Spleen (tissue), 11 donors: ENCODE results near the gene PRTG. TPM values are rescaled to one million over a fixed set of nuclear protein-coding genes. Genes with fewer than 3 reads are reported as not detected.

Experiments
- DNase-seq: peaks from one replicate; pipeline ENCODE4 v3.0.0-alpha.2; 2020
- H3K27ac ChIP-seq, 8 donors: fragments of 200-600 bp; sonication (generic) in 7 of 8; 1 replicate in 4 of 8; 2 replicates in 4 of 8; pipeline versions ENCODE4 v1.5.0 to v1.8.0; 2016 to 2021; ENCODE audit warnings: inconsistent platforms in 4 of 8, mild to moderate bottlenecking in 4 of 8, moderate library complexity in 1 of 8
- H3K27me3 ChIP-seq, 7 donors: fragments of 200-600 bp; sonication (generic) in 6 of 7; replicated peaks in 1 of 7; 1 replicate in 4 of 7; 2 replicates in 3 of 7; pipeline versions ENCODE4 v1.5.0 to v1.8.0; 2016 to 2021; ENCODE audit warnings: inconsistent platforms in 3 of 7, mild to moderate bottlenecking in 1 of 7
- H3K36me3 ChIP-seq, 6 donors: fragments of 200-600 bp; sonication (generic) in 5 of 6; 1 replicate in 4 of 6; 2 replicates in 2 of 6; pipeline versions ENCODE4 v1.5.0 to v1.8.0; 2016 to 2021; ENCODE audit warnings: inconsistent platforms in 2 of 6
- H3K4me1 ChIP-seq, 6 donors: fragments of 200-600 bp; sonication (generic) in 5 of 6; 1 replicate in 3 of 6; 2 replicates in 3 of 6; pipeline versions ENCODE4 v1.5.0 to v1.8.0; 2016 to 2021; ENCODE audit warnings: inconsistent platforms in 3 of 6
- H3K4me3 ChIP-seq, 8 donors: fragments of 200-600 bp; sonication (generic) in 7 of 8; 1 replicate in 4 of 8; 2 replicates in 4 of 8; pipeline versions ENCODE4 v1.5.0 to v1.8.0; 2016 to 2021; ENCODE audit warnings: inconsistent platforms in 4 of 8, mild to moderate bottlenecking in 4 of 8, moderate library complexity in 2 of 8
- H3K9me3 ChIP-seq, 8 donors: fragments of 200-600 bp; sonication (generic) in 7 of 8; 1 replicate in 4 of 8; 2 replicates in 4 of 8; pipeline versions ENCODE4 v1.5.0 to v1.8.0; 2016 to 2021; ENCODE audit warnings: inconsistent platforms in 4 of 8
- CTCF ChIP-seq, 11 experiments: fragments of 200-600 bp in 7 of 11; fragments of 450-650 bp in 4 of 11; sonication (generic) in 4 of 11; IDR thresholded peaks in 8 of 11; conservative IDR thresholded peaks in 3 of 11; 1 replicate in 7 of 11; 2 replicates in 4 of 11; pipeline versions ENCODE4 v1.4.0 to v1.8.0; 2016 to 2021; ENCODE audit warnings: antibody characterized with exemption in 11 of 11, inconsistent platforms in 4 of 11, mild to moderate bottlenecking in 1 of 11
- POLR2A ChIP-seq, 3 donors: fragments of 450-650 bp; IDR thresholded peaks; one replicate each; pipeline ENCODE4 v1.5.1; 2017; ENCODE audit warnings: antibody characterized with exemption in 3 of 3, mild to moderate bottlenecking in 1 of 3
- POLR2AphosphoS5 ChIP-seq, 3 donors: sonication (generic); formaldehyde crosslinking; IDR thresholded peaks; one replicate each; pipeline ENCODE4 v1.5.1; 2017; ENCODE audit warnings: antibody characterized with exemption in 3 of 3
- WGBS, 5 donors: extraction: QIAGEN DNeasy Blood & Tissue Kit in 3 of 5; methylation state at CpG; one replicate each; pipeline versions ENCODE4 v1.1.5 to v1.1.7; 2013 to 2018; 5-methylcytosine and 5-hydroxymethylcytosine counted together
- intact Hi-C: fragments of 100-400 bp; cut with DNase I; formaldehyde crosslinking; loops from one replicate; pipeline ENCODE4 v1.15.0; 2023; ENCODE audit warnings: low total_unique reads
- polyA plus RNA-seq, 3 donors: library from polyadenylated mRNA; stranded (reverse); fragments of 200-250 nt; gene quantifications; one replicate each; pipeline ENCODE4 v1.2.1, GENCODE V29; 2013
- total RNA-seq, 7 donors: library from RNA; depleted of rRNA in 3 of 7; stranded (reverse); fragments of >200 nt in 3 of 7; fragmentation: NEBNext Ultra II Directional in 4 of 7; extraction: Animal tissue kit (Norgen Biotek cat#: 25700) in 4 of 7; gene quantifications; one replicate each; pipeline versions ENCODE4 v1.1.0 to v1.2.1, GENCODE V29; 2016 to 2021
- donor health status: healthy with polysubstance abuse.
- donor health status: DM: no; HTN: no; CAD: no; lungs with moderate emphysema.
- donor health status: DM: no; HTN: no; CAD: no.
- donor health status: Bipolar disorder and iron deficiency.
- donor health status: healthy.
- donor health status: DM: no; HTN: no; CAD: no.
- donor health status: DM: yes; HTN: yes; CAD: no.

Gene PRTG
- total and polyA plus RNA-seq, 10 donors: 0.02 to 1.4 (median 0.49) TPM

- intact Hi-C loops: no loop called here
- TF ChIP-seq CTCF (IDR thresholded peaks at IDR 0.05 in 8 of 11, conservative IDR thresholded peaks at IDR 0.05 in 3 of 11) (no peak), POLR2AphosphoS5 (IDR thresholded peaks at IDR 0.05) (no peak), POLR2A (IDR thresholded peaks at IDR 0.05) (no peak)
- H3K27me3 ChIP-seq: no peaks in the 10 kb centered on the region
- H3K4me3 ChIP-seq: no peak overlapping the region
- no peaks in the 10 kb centered on the region for H3K36me3 ChIP-seq
- DNase-seq: no peak
- 19 to 56% (median 35%) methylated on average over 1 of the region's 1 CpG for WGBS, 5 donors
- H3K9me3 ChIP-seq: no peaks in the 10 kb centered on the region
- H3K27ac ChIP-seq: no peak overlapping the region
- peaks cover 0 to 4% (median 0%) of the 10 kb centered on the region in 6 donors for H3K4me1 ChIP-seq
Observed at GRCh38 chr15:55685286-55685685, 57.7 kb downstream of the PRTG start.

GRCh38 chr15:55683376-55683775, 59.6 kb downstream of the PRTG start:
- no peak for DNase-seq
- no peak overlapping the region for H3K4me3 ChIP-seq
- intact Hi-C loops: no loop called here
- no peak overlapping the region for H3K27ac ChIP-seq
- no peaks in the 10 kb centered on the region for H3K27me3 ChIP-seq
- TF ChIP-seq POLR2AphosphoS5 (IDR thresholded peaks at IDR 0.05) (no peak), CTCF (IDR thresholded peaks at IDR 0.05 in 8 of 11, conservative IDR thresholded peaks at IDR 0.05 in 3 of 11) (no peak), POLR2A (IDR thresholded peaks at IDR 0.05) (no peak)
- no peaks in the 10 kb centered on the region for H3K36me3 ChIP-seq
- H3K4me1 ChIP-seq: peaks cover 0 to 4% (median 0%) of the 10 kb centered on the region in 6 donors
- no peaks in the 10 kb centered on the region for H3K9me3 ChIP-seq

- H3K27ac ChIP-seq: no peak overlapping the region
- peak overlapping the region in 1 of 8 donors; percentile 16 for H3K4me3 ChIP-seq
- TF ChIP-seq CTCF (IDR thresholded peaks at IDR 0.05 in 8 of 11, conservative IDR thresholded peaks at IDR 0.05 in 3 of 11) (no peak), POLR2AphosphoS5 (IDR thresholded peaks at IDR 0.05) (no peak), POLR2A (IDR thresholded peaks at IDR 0.05) (no peak)
- no peak for DNase-seq
- H3K27me3 ChIP-seq: no peaks in the 10 kb centered on the region
- no peaks in the 10 kb centered on the region for H3K9me3 ChIP-seq
- WGBS, 5 donors: 40 to 55% (median 54%) methylated on average over 5 of the region's 5 CpGs
- no peaks in the 10 kb centered on the region for H3K36me3 ChIP-seq
- intact Hi-C loops: no loop called here
- peaks cover 0 to 4% (median 0%) of the 10 kb centered on the region in 6 donors for H3K4me1 ChIP-seq
Observed at GRCh38 chr15:55681631-55682030, 61.3 kb downstream of the PRTG start.

- Histone ChIP-seq H3K4me1 (peaks cover 0 to 2% (median 0%) of the 10 kb centered on the region in 6 donors), H3K36me3 (no peaks in the 10 kb centered on the region), H3K27ac (no peak overlapping the region), H3K9me3 (no peaks in the 10 kb centered on the region), H3K4me3 (no peak overlapping the region), H3K27me3 (no peaks in the 10 kb centered on the region)
- intact Hi-C loops: no loop called here
- DNase-seq: no peak
- WGBS, 5 donors: 79 to 95% (median 88%) methylated on average over 2 of the region's 2 CpGs
- TF ChIP-seq POLR2A (IDR thresholded peaks at IDR 0.05) (no peak), POLR2AphosphoS5 (IDR thresholded peaks at IDR 0.05) (no peak), CTCF (IDR thresholded peaks at IDR 0.05 in 8 of 11, conservative IDR thresholded peaks at IDR 0.05 in 3 of 11) (no peak)
Observed at GRCh38 chr15:55676507-55676906, 66.4 kb downstream of the PRTG start.
